Smooth muscle cell (in vitro differentiated cells): Measurements from ENCODE around the gene GID8. TPM values are rescaled to one million over a fixed set of nuclear protein-coding genes. Genes with fewer than 3 reads are reported as not detected.

Experiments
- DNase-seq: peaks from one replicate; lab custom pipeline; 2025; ENCODE audit not compliant: unreplicated experiment; lab: John Stamatoyannopoulos, UW
- H2AFZ ChIP-seq: fragments of 200-600 bp; sonication (generic); 2 replicates; pipeline ENCODE4 v1.6.0; 2016; ENCODE audit warnings: antibody characterized with exemption, low read depth, mild to moderate bottlenecking
- H3F3A ChIP-seq: fragments of 200-600 bp; sonication (generic); 2 replicates; pipeline ENCODE4 v1.6.0; 2017; ENCODE audit warnings: antibody characterized with exemption, low read depth
- H3K27ac ChIP-seq: fragments of 200-600 bp; sonication (generic); 2 replicates; pipeline ENCODE4 v1.5.1; 2016; ENCODE audit warnings: low read depth, mild to moderate bottlenecking
- H3K27me3 ChIP-seq: fragments of 200-600 bp; sonication (generic); 2 replicates; pipeline ENCODE4 v1.6.1; 2016; ENCODE audit warnings: low read depth, mild to moderate bottlenecking
- H3K36me3 ChIP-seq: fragments of 200-600 bp; sonication (generic); 2 replicates; pipeline ENCODE4 v1.5.1; 2016; ENCODE audit warnings: low read depth
- H3K4me1 ChIP-seq: fragments of 200-600 bp; sonication (generic); 2 replicates; pipeline ENCODE4 v1.5.1; 2016; ENCODE audit warnings: low read depth
- H3K4me2 ChIP-seq: fragments of 200-600 bp; sonication (generic); 2 replicates; pipeline ENCODE4 v1.6.0; 2016; ENCODE audit warnings: mild to moderate bottlenecking
- H3K4me3 ChIP-seq: fragments of 200-600 bp; sonication (generic); 2 replicates; pipeline ENCODE4 v1.5.1; 2016; ENCODE audit warnings: mild to moderate bottlenecking
- H3K79me2 ChIP-seq: fragments of 200-600 bp; sonication (generic); 2 replicates; pipeline ENCODE4 v1.6.0; 2016; ENCODE audit warnings: low read depth, mild to moderate bottlenecking
- H3K9ac ChIP-seq: fragments of 200-600 bp; sonication (generic); 2 replicates; pipeline ENCODE4 v1.6.0; 2016; ENCODE audit warnings: low read depth
- H3K9me3 ChIP-seq: fragments of 200-600 bp; sonication (generic); replicated peaks from 2 replicates; pipeline ENCODE4 v1.5.1; 2016; ENCODE audit warnings: low read depth
- H4K20me1 ChIP-seq: fragments of 200-600 bp; sonication (generic); 2 replicates; pipeline ENCODE4 v1.6.0; 2016; ENCODE audit warnings: low read depth
- CTCF ChIP-seq: fragments of 200-600 bp; sonication (generic); IDR thresholded peaks from 2 replicates; pipeline ENCODE4 v1.5.1; 2017; ENCODE audit warnings: borderline replicate concordance, mild to moderate bottlenecking, antibody characterized with exemption; ENCODE audit not compliant: insufficient read depth, poor library complexity, severe bottlenecking
- WGBS: methylation state at CpG from one replicate; pipeline ENCODE4 v1.1.7; 2016; ENCODE audit warnings: low lambda C conversion rate; 5-methylcytosine and 5-hydroxymethylcytosine counted together
- polyA plus RNA-seq: library from polyadenylated mRNA; unstranded; fragments of >200 nt; fragmentation: Nextera tagmentation; extraction: Ambion mirVana; gene quantifications from 2 replicates; pipeline ENCODE4 v1.2.1, GENCODE V29; 2016
- total RNA-seq: library from RNA; depleted of rRNA; stranded (reverse); fragments of >200 nt; gene quantifications from 2 replicates; pipeline ENCODE4 v1.2.3, GENCODE V29; 2014

The GID8 gene
- total and polyA plus RNA-seq, 2 experiments from 2014 or later = 13.9 to 23.5 TPM

- no peak overlapping the region for H3K4me2 ChIP-seq
Measured at GRCh38 chr20:62964700-62965099, 26.8 kb downstream of the GID8 start.

GRCh38 chr20:62965363-62965771, 27.4 kb downstream of the GID8 start:
- no peak for DNase-seq
- Histone ChIP-seq H3K4me3 (no peak overlapping the region), H3K27me3 (no peaks in the 10 kb centered on the region), H3K9ac (no peak overlapping the region), H3K79me2 (no peaks in the 10 kb centered on the region), H3F3A (no peaks in the 10 kb centered on the region), H3K36me3 (no peaks in the 10 kb centered on the region), H3K27ac (no peak overlapping the region), H3K4me2 (no peak overlapping the region), H2AFZ (no peak overlapping the region), H3K4me1 (no peaks in the 10 kb centered on the region), H3K9me3 (no peaks in the 10 kb centered on the region), H4K20me1 (peaks cover 70% of the 10 kb centered on the region)
- WGBS = 91% methylated on average over 19 of the region's 19 CpGs
- no peak for TF ChIP-seq CTCF

More at GRCh38 chr20:62964700-62965099, 26.8 kb downstream of the GID8 start:
- no peaks in the 10 kb centered on the region for H3K4me1 ChIP-seq
- H3K27ac ChIP-seq = no peak overlapping the region
- H3K9ac ChIP-seq = no peak overlapping the region
- H3F3A ChIP-seq = no peaks in the 10 kb centered on the region
- no peaks in the 10 kb centered on the region for H3K79me2 ChIP-seq
- 94% methylated on average over 20 of the region's 20 CpGs for WGBS
- H3K9me3 ChIP-seq = no peaks in the 10 kb centered on the region
- H3K4me3 ChIP-seq = no peak overlapping the region
- H3K27me3 ChIP-seq = no peaks in the 10 kb centered on the region
- no peak for TF ChIP-seq CTCF
- no peaks in the 10 kb centered on the region for H3K36me3 ChIP-seq
- H2AFZ ChIP-seq = no peak overlapping the region
- peaks cover 77% of the 10 kb centered on the region for H4K20me1 ChIP-seq
- DNase-seq = no peak

- Histone ChIP-seq H3K4me1 (no peaks in the 10 kb centered on the region), H3K27me3 (no peaks in the 10 kb centered on the region), H2AFZ (no peak overlapping the region), H3K9me3 (no peaks in the 10 kb centered on the region), H3K27ac (no peak overlapping the region), H4K20me1 (peaks cover 62% of the 10 kb centered on the region), H3K36me3 (no peaks in the 10 kb centered on the region), H3K4me3 (no peak overlapping the region), H3K4me2 (no peak overlapping the region), H3F3A (no peaks in the 10 kb centered on the region), H3K9ac (no peak overlapping the region), H3K79me2 (no peaks in the 10 kb centered on the region)
- 93% methylated on average over 22 of the region's 27 CpGs for WGBS
- DNase-seq = no peak
- no peak for TF ChIP-seq CTCF
Measured at GRCh38 chr20:62966212-62967148, 28.5 kb downstream of the GID8 start.
